MM.1S (cell line): ENCODE measurements around the gene OR52B6.

Experiments used
- DNase-seq: peaks from one replicate; pipeline ENCODE4 v3.0.0-alpha.2; 2015
- H2AFZ ChIP-seq: fragments of 300-600 bp; sonication (generic); 2 replicates; pipeline ENCODE4 v1.6.0; 2016; ENCODE audit warnings: antibody characterized with exemption, low read length
- H3F3A ChIP-seq: fragments of 300-600 bp; sonication (generic); 2 replicates; pipeline ENCODE4 v1.6.1; 2016; ENCODE audit warnings: mild to moderate bottlenecking, antibody characterized with exemption, low read length, moderate library complexity, mixed read lengths; ENCODE audit not compliant: insufficient read depth
- H3K27ac ChIP-seq: fragments of 300-600 bp; sonication (generic); 2 replicates; pipeline ENCODE4 v1.5.1; 2016; ENCODE audit warnings: mild to moderate bottlenecking, low read length
- H3K27me3 ChIP-seq: fragments of 300-600 bp; sonication (generic); replicated peaks from 2 replicates; pipeline ENCODE4 v1.6.0; 2016; ENCODE audit warnings: low read length; ENCODE audit not compliant: insufficient read depth
- H3K36me3 ChIP-seq: fragments of 300-600 bp; sonication (generic); replicated peaks from 2 replicates; pipeline ENCODE4 v1.6.1; 2016; ENCODE audit warnings: mild to moderate bottlenecking, low read length, mixed read lengths; ENCODE audit not compliant: insufficient read depth
- H3K4me1 ChIP-seq: fragments of 300-600 bp; sonication (generic); 2 replicates; pipeline ENCODE4 v1.6.1; 2016; ENCODE audit warnings: low read length, mixed read lengths
- H3K4me2 ChIP-seq: fragments of 300-600 bp; sonication (generic); 2 replicates; pipeline ENCODE4 v1.6.0; 2016; ENCODE audit warnings: low read depth, low read length
- H3K4me3 ChIP-seq: fragments of 300-600 bp; sonication (generic); 2 replicates; pipeline ENCODE4 v1.5.1; 2016; ENCODE audit warnings: low read length, mixed read lengths
- H3K79me2 ChIP-seq: fragments of 300-600 bp; sonication (generic); 2 replicates; pipeline ENCODE4 v1.6.1; 2016; ENCODE audit warnings: mixed run types, low read length, mixed read lengths
- H3K9ac ChIP-seq: fragments of 300-600 bp; sonication (generic); 2 replicates; pipeline ENCODE4 v1.6.1; 2016; ENCODE audit warnings: low read length, mixed read lengths
- H3K9me2 ChIP-seq: fragments of 300-600 bp; sonication (generic); replicated peaks from 2 replicates; pipeline ENCODE4 v1.6.1; 2016; ENCODE audit warnings: mild to moderate bottlenecking, low read length, mixed read lengths; ENCODE audit not compliant: insufficient read depth
- H3K9me3 ChIP-seq: fragments of 300-600 bp; sonication (generic); replicated peaks from 2 replicates; pipeline ENCODE4 v1.6.1; 2016; ENCODE audit warnings: mild to moderate bottlenecking, low read length, mixed read lengths; ENCODE audit not compliant: insufficient read depth
- H4K20me1 ChIP-seq: fragments of 300-600 bp; sonication (generic); 2 replicates; pipeline ENCODE4 v1.6.1; 2016; ENCODE audit warnings: mild to moderate bottlenecking, low read length, moderate library complexity, mixed read lengths; ENCODE audit not compliant: insufficient read depth
- EZH2 ChIP-seq: fragments of 300-600 bp; sonication (generic); optimal IDR thresholded peaks from 2 replicates; pipeline ENCODE3; 2017; ENCODE audit warnings: low read depth, mild to moderate bottlenecking, antibody characterized with exemption, low read length, mixed read lengths
- EZH2phosphoT487 ChIP-seq: fragments of 300-600 bp; sonication (generic); IDR thresholded peaks from 2 replicates; pipeline ENCODE4 v1.6.1; 2018; ENCODE audit warnings: antibody characterized with exemption, low read length
- TF ChIP-seq, protein P1 (sequence below): fragments of 300-600 bp; sonication (generic); IDR thresholded peaks from 2 replicates; pipeline ENCODE4 v1.5.1; 2016; ENCODE audit warnings: antibody characterized with exemption, low read length, mixed read lengths

Gene OR52B6

DNA sequence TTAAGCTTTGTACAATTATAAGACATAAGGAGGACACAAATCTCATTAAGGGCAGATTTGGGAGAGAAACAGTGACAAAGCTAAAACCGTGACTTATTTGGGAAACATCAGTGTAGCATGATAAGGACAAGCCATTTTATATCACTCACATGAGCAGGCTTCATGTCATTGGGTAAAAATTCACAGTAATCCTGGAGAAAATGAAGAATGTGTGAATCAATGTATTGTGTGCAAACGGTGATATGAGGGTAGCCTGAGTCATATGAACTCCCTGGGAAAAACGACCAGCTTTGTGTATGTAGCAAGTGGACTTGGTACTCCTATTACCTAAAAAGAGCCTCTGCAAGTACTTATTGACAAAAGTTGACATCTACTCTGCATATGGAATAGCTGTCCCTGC lies 38.1 kb downstream of the OR52B6 start:
- H3F3A ChIP-seq: no peaks in the 10 kb centered on the region
- H3K27me3 ChIP-seq: no peaks in the 10 kb centered on the region
- DNase-seq: no peak
- H3K4me3 ChIP-seq: no peak overlapping the region
- no peak for TF ChIP-seq EZH2
- no peak for TF ChIP-seq EZH2phosphoT487
- TF ChIP-seq, protein P1, sequence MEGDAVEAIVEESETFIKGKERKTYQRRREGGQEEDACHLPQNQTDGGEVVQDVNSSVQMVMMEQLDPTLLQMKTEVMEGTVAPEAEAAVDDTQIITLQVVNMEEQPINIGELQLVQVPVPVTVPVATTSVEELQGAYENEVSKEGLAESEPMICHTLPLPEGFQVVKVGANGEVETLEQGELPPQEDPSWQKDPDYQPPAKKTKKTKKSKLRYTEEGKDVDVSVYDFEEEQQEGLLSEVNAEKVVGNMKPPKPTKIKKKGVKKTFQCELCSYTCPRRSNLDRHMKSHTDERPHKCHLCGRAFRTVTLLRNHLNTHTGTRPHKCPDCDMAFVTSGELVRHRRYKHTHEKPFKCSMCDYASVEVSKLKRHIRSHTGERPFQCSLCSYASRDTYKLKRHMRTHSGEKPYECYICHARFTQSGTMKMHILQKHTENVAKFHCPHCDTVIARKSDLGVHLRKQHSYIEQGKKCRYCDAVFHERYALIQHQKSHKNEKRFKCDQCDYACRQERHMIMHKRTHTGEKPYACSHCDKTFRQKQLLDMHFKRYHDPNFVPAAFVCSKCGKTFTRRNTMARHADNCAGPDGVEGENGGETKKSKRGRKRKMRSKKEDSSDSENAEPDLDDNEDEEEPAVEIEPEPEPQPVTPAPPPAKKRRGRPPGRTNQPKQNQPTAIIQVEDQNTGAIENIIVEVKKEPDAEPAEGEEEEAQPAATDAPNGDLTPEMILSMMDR: no peak
- no peaks in the 10 kb centered on the region for H4K20me1 ChIP-seq
- H3K36me3 ChIP-seq: no peaks in the 10 kb centered on the region
- H3K9me3 ChIP-seq: no peaks in the 10 kb centered on the region
- no peaks in the 10 kb centered on the region for H3K79me2 ChIP-seq
- no peak overlapping the region for H3K4me2 ChIP-seq
- H3K4me1 ChIP-seq: no peaks in the 10 kb centered on the region
- no peak overlapping the region for H2AFZ ChIP-seq
- no peak overlapping the region for H3K27ac ChIP-seq
- H3K9me2 ChIP-seq: no peaks in the 10 kb centered on the region
- H3K9ac ChIP-seq: no peak overlapping the region

DNA sequence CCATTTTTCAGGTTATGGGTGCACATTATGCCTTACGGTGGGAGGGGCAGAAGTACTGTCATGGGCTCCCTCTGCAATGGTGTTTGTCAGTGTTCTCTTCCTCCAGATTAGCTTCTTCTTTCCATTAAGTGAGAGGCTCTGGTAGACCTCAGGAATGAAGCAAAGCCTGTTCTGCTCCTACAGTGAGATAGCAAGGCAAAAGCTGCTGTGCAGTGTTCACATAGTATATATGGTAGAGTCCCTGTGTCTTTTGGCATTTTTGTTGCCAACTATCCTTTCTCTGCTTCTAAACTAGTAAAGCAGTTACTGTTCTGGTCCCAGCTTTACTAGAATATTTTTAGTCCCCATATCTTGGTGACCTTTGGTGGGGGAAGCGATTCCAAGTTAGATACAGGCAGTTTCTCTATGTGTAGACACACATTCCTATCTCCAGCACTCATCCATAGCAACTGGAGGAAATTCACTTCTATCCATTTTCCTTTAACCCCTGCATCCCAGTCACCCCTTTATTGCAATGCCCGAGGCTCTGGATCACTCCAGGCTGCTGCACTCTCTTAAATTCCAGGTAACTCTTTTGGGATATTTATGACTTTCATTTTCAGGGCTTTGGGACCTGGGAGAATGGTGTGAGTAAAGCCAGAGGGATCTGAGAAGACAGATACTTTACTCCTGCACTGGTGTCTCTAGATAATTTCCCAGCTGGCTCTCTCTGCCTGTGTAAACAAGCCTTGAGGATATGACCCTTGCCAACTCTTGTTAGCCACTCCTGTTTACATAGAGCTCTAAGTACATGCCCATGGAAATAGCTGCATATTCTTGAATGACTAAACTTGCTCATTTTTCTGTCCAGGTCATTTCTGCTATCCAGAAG lies 40.2 kb downstream of the OR52B6 start:
- DNase-seq: no peak

DNA sequence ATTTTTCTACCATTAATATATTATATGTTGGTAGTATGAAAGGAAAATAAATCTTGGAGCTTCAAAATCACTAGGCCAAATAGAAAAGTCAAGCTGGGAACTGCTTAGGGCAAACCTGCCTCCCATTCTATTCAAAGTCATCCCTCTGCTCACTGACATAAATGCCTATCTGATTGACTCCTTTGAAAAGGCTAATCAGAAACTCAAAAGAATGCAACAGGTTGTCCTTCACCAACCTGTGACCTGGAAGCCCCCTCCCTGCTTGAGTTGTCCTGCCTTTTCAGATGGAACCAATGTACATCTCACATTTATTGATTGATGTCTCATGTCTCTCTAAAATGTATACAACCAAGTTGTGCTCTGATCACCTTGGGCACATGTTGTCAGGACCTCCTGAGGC lies 40.9 kb downstream of the OR52B6 start:
- no peak overlapping the region for H2AFZ ChIP-seq
- H3K4me3 ChIP-seq: no peak overlapping the region
- TF ChIP-seq EZH2 (no peak), EZH2phosphoT487 (no peak)
- TF ChIP-seq, protein P1: no peak
- H3K9me2 ChIP-seq: no peaks in the 10 kb centered on the region
- no peaks in the 10 kb centered on the region for H3F3A ChIP-seq
- H3K4me1 ChIP-seq: peaks cover 8% of the 10 kb centered on the region
- no peak overlapping the region for H3K27ac ChIP-seq
- H3K79me2 ChIP-seq: no peaks in the 10 kb centered on the region
- H4K20me1 ChIP-seq: no peaks in the 10 kb centered on the region
- no peaks in the 10 kb centered on the region for H3K27me3 ChIP-seq
- H3K4me2 ChIP-seq: no peak overlapping the region
- DNase-seq: no peak
- H3K36me3 ChIP-seq: no peaks in the 10 kb centered on the region
- no peak overlapping the region for H3K9ac ChIP-seq
- no peaks in the 10 kb centered on the region for H3K9me3 ChIP-seq

More for the DNA sequence above, 40.2 kb downstream of the OR52B6 start:
- Histone ChIP-seq H3K27ac (no peak overlapping the region), H3K9ac (no peak overlapping the region), H3K4me1 (peaks cover 8% of the 10 kb centered on the region), H3K79me2 (no peaks in the 10 kb centered on the region), H4K20me1 (no peaks in the 10 kb centered on the region), H3K4me3 (no peak overlapping the region), H3K36me3 (no peaks in the 10 kb centered on the region), H3K9me3 (no peaks in the 10 kb centered on the region), H3K9me2 (no peaks in the 10 kb centered on the region), H3F3A (no peaks in the 10 kb centered on the region), H3K4me2 (no peak overlapping the region), H2AFZ (no peak overlapping the region), H3K27me3 (no peaks in the 10 kb centered on the region)
- TF ChIP-seq, protein P1: no peak
- TF ChIP-seq EZH2 (no peak), EZH2phosphoT487 (no peak)
